HCT116 (cell line): Measurements from ENCODE around the gene PLK2.

Experiments used
- ATF3 ChIP-seq: IDR thresholded peaks from 2 replicates; pipeline ENCODE4 v1.6.1; 2012
- EGR1 ChIP-seq: IDR thresholded peaks from 2 replicates; pipeline ENCODE4 v1.6.1; 2012; ENCODE audit warnings: low read depth
- POLR2AphosphoS5 ChIP-seq: IDR thresholded peaks from 2 replicates; pipeline ENCODE4 v1.6.1; 2011; ENCODE audit warnings: mild to moderate bottlenecking, low read depth, low read length, moderate library complexity
- YY1 ChIP-seq: IDR thresholded peaks from 2 replicates; pipeline ENCODE4 v1.6.1; 2011; ENCODE audit warnings: low read length, low read depth, moderate library complexity, mild to moderate bottlenecking; ENCODE audit not compliant: insufficient replicate concordance; ENCODE audit errors: extremely low read depth
- TF ChIP-seq, protein P1 (sequence below), 3 experiments: fragments of 200-600 bp in 1 of 3; sonication (generic) in 1 of 3; IDR thresholded peaks in 2 of 3; conservative IDR thresholded peaks in 1 of 3; 2 replicates each; pipeline ENCODE4 v1.5.1; 2012 to 2017; ENCODE audit warnings: low read depth in 2 of 3, low read length in 2 of 3, antibody characterized with exemption in 1 of 3, borderline replicate concordance in 1 of 3, control low read depth in 1 of 3, mild to moderate bottlenecking in 1 of 3, mixed read lengths in 1 of 3, mixed run types in 1 of 3, moderate library complexity in 1 of 3; ENCODE audit not compliant: insufficient read depth in 1 of 3

DNA sequence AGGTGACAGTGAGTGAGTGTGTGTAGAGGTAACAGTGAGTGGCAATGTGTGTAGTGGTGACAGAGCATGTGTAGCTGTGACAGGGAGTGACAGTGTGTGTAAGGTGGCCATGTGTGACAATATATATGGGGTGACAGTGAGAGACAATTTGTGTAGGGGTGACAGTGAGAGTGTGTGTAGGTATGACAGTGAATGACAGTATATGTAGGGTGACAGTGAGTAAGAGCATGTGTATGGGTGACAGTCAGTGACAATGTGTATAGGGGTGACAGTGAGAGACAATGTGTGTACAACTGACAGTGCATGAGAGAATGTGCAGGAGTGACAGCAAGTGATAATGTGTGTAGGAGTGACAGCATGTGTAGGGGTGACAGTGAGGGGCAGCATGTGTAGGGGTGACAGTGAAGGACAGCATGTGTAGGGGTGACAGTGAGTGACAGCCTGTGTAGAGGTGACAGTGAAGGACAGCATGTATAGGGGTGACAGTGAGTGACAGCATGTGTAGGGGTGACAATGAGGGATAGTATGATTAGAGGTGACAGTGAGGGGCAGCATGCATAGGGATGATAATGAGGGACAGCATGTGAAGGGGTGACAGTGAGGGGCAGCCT is 21.3 kb upstream of the PLK2 start:
- TF ChIP-seq, protein P1, sequence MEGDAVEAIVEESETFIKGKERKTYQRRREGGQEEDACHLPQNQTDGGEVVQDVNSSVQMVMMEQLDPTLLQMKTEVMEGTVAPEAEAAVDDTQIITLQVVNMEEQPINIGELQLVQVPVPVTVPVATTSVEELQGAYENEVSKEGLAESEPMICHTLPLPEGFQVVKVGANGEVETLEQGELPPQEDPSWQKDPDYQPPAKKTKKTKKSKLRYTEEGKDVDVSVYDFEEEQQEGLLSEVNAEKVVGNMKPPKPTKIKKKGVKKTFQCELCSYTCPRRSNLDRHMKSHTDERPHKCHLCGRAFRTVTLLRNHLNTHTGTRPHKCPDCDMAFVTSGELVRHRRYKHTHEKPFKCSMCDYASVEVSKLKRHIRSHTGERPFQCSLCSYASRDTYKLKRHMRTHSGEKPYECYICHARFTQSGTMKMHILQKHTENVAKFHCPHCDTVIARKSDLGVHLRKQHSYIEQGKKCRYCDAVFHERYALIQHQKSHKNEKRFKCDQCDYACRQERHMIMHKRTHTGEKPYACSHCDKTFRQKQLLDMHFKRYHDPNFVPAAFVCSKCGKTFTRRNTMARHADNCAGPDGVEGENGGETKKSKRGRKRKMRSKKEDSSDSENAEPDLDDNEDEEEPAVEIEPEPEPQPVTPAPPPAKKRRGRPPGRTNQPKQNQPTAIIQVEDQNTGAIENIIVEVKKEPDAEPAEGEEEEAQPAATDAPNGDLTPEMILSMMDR (IDR thresholded peaks at IDR 0.05 in 2 of 3, conservative IDR thresholded peaks at IDR 0.05 in 1 of 3; ENCODE audit: borderline replicate concordance in 1 of 3, insufficient read depth in 1 of 3, low read depth in 2 of 3, low read length in 2 of 3), result no peak
- TF ChIP-seq POLR2AphosphoS5 (no peak), EGR1 (no peak), YY1 (no peak), ATF3 (no peak)
